Duodenal mucosa (tissue), 2 donors: Measurements from ENCODE around the gene OR5A2.
"Not testable (repeated sequence)": the region's sequence is repeated elsewhere in the genome, so short reads cannot be mapped to it uniquely, and the experiment has no call there.

ENCODE experiments used
- H3K27ac ChIP-seq: one replicate; pipeline ENCODE4 v1.7.0; 2013; ENCODE audit warnings: low read depth, low read length
- H3K27me3 ChIP-seq, 2 donors: one replicate each; pipeline ENCODE4 v1.7.0; 2013; ENCODE audit warnings: low read length in 2 of 2, control low read depth in 1 of 2; ENCODE audit not compliant: insufficient read depth in 2 of 2, control insufficient read depth in 1 of 2
- H3K36me3 ChIP-seq, 2 donors: one replicate each; pipeline ENCODE4 v1.7.0; 2013; ENCODE audit warnings: low read length in 2 of 2, control low read depth in 1 of 2; ENCODE audit not compliant: insufficient read depth in 2 of 2, control insufficient read depth in 1 of 2
- H3K4me1 ChIP-seq, 2 donors: one replicate each; pipeline ENCODE4 v1.7.0; 2013; ENCODE audit warnings: low read length in 2 of 2, control low read depth in 1 of 2; ENCODE audit not compliant: insufficient read depth in 2 of 2, control insufficient read depth in 1 of 2
- H3K4me3 ChIP-seq, 2 donors: one replicate each; pipeline ENCODE4 v1.7.0; 2013; ENCODE audit warnings: low read length in 2 of 2, low read depth in 1 of 2
- H3K9ac ChIP-seq, 2 donors: one replicate each; pipeline ENCODE4 v1.7.0; 2013; ENCODE audit warnings: low read length in 2 of 2, low read depth in 1 of 2
- H3K9me3 ChIP-seq, 2 donors: one replicate each; pipeline ENCODE4 v1.7.0; 2013; ENCODE audit warnings: low read length in 2 of 2, control low read depth in 1 of 2; ENCODE audit not compliant: control insufficient read depth in 1 of 2

OR5A2 gene

GRCh38 chr11:59426361-59427067 lies at the start of gene OR5A2:
Gene OR5A2, minus strand, starts transcription at chr11:59426413. Its CDS starts 3,460 bp downstream, at chr11:59422953.
- no peaks in the 10 kb centered on the region for H3K9me3 ChIP-seq
- H3K9ac ChIP-seq = no peak within 1 kb of the TSS
- H3K4me1 ChIP-seq = no peaks in the 10 kb centered on the region
- no peak within 1 kb of the TSS for H3K4me3 ChIP-seq
- no peak within 1 kb of the TSS for H3K27ac ChIP-seq
- H3K27me3 ChIP-seq = no peaks in the 10 kb centered on the region
- H3K36me3 ChIP-seq = no peaks in the 10 kb centered on the region

- H3K27ac ChIP-seq = no peak overlapping the region
- H3K27me3 ChIP-seq = no peaks in the 10 kb centered on the region
- H3K4me1 ChIP-seq = no peaks in the 10 kb centered on the region
- no peaks in the 10 kb centered on the region for H3K36me3 ChIP-seq
- no peak overlapping the region for H3K4me3 ChIP-seq
- H3K9ac ChIP-seq = no peak overlapping the region
- H3K9me3 ChIP-seq = no peaks in the 10 kb centered on the region
Measured at GRCh38 chr11:59475176-59475575, 49.0 kb upstream of the OR5A2 start.

GRCh38 chr11:59473015-59473414 lies 46.8 kb upstream of the OR5A2 start, which contains the start of gene OR4D10:
Gene OR4D10, plus strand, starts transcription at chr11:59473315. Its CDS starts 4,115 bp downstream, at chr11:59477430.
- H3K4me1 ChIP-seq = no peaks in the 10 kb centered on the region
- H3K27ac ChIP-seq = no peak within 1 kb of the TSS
- no peak within 1 kb of the TSS for H3K9ac ChIP-seq
- H3K36me3 ChIP-seq = no peaks in the 10 kb centered on the region
- no peaks in the 10 kb centered on the region for H3K9me3 ChIP-seq
- no peak within 1 kb of the TSS for H3K4me3 ChIP-seq
- no peaks in the 10 kb centered on the region for H3K27me3 ChIP-seq

GRCh38 chr11:59463190-59463641 lies 37.0 kb upstream of the OR5A2 start:
- H3K27ac ChIP-seq = no peak overlapping the region
- H3K36me3 ChIP-seq = no peaks in the 10 kb centered on the region
- H3K4me3 ChIP-seq = no peak overlapping the region
- no peaks in the 10 kb centered on the region for H3K27me3 ChIP-seq
- no peaks in the 10 kb centered on the region for H3K4me1 ChIP-seq
- no peaks in the 10 kb centered on the region for H3K9me3 ChIP-seq
- no peak overlapping the region for H3K9ac ChIP-seq

GRCh38 chr11:59459916-59460315 lies 33.7 kb upstream of the OR5A2 start:
- Histone ChIP-seq H3K4me1 (no peaks in the 10 kb centered on the region), H3K36me3 (no peaks in the 10 kb centered on the region), H3K27ac (no peak overlapping the region), H3K9ac (no peak overlapping the region), H3K4me3 (no peak overlapping the region), H3K9me3 (no peaks in the 10 kb centered on the region), H3K27me3 (no peaks in the 10 kb centered on the region)

- Histone ChIP-seq H3K4me1 (no peaks in the 10 kb centered on the region), H3K9me3 (no peaks in the 10 kb centered on the region), H3K4me3 (no peak within 1 kb of the TSS), H3K27me3 (no peaks in the 10 kb centered on the region), H3K9ac (no peak within 1 kb of the TSS), H3K36me3 (no peaks in the 10 kb centered on the region), H3K27ac (no peak within 1 kb of the TSS)
Measured at GRCh38 chr11:59456661-59457060, 30.4 kb upstream of the OR5A2 start, which contains the start of gene OR4D6. Gene OR4D6, plus strand, starts transcription at chr11:59456961. Its CDS starts 0 bp downstream, at chr11:59456961.

- no peak overlapping the region for H3K9ac ChIP-seq
- no peak overlapping the region for H3K4me3 ChIP-seq
- no peaks in the 10 kb centered on the region for H3K9me3 ChIP-seq
- H3K36me3 ChIP-seq = no peaks in the 10 kb centered on the region
- H3K27ac ChIP-seq = no peak overlapping the region
- H3K4me1 ChIP-seq = no peaks in the 10 kb centered on the region
- H3K27me3 ChIP-seq = no peaks in the 10 kb centered on the region
Measured at GRCh38 chr11:59448484-59448883, 22.3 kb upstream of the OR5A2 start.

- H3K27ac ChIP-seq, H3K4me3 ChIP-seq, H3K9me3 ChIP-seq, H3K27me3 ChIP-seq, H3K36me3 ChIP-seq, H3K9ac ChIP-seq, H3K4me1 ChIP-seq: not testable (repeated sequence)
Measured at GRCh38 chr11:59445624-59446023, 19.4 kb upstream of the OR5A2 start.

GRCh38 chr11:59437770-59438169 lies 11.6 kb upstream of the OR5A2 start:
- no peaks in the 10 kb centered on the region for H3K36me3 ChIP-seq
- no peak overlapping the region for H3K4me3 ChIP-seq
- no peaks in the 10 kb centered on the region for H3K9me3 ChIP-seq
- no peak overlapping the region for H3K27ac ChIP-seq
- no peak overlapping the region for H3K9ac ChIP-seq
- H3K27me3 ChIP-seq = no peaks in the 10 kb centered on the region
- no peaks in the 10 kb centered on the region for H3K4me1 ChIP-seq

GRCh38 chr11:59436169-59436568 lies 10.0 kb upstream of the OR5A2 start, which contains the start of gene OR5A1:
Gene OR5A1, plus strand, starts transcription at chr11:59436469. Its CDS starts 6,700 bp downstream, at chr11:59443169.
- H3K9ac ChIP-seq = no peak within 1 kb of the TSS
- no peaks in the 10 kb centered on the region for H3K27me3 ChIP-seq
- no peaks in the 10 kb centered on the region for H3K36me3 ChIP-seq
- H3K27ac ChIP-seq = no peak within 1 kb of the TSS
- H3K4me3 ChIP-seq = no peak within 1 kb of the TSS
- no peaks in the 10 kb centered on the region for H3K9me3 ChIP-seq
- H3K4me1 ChIP-seq = no peaks in the 10 kb centered on the region
